MCF 10A (cell line): ENCODE data around the gene TNFAIP8L2. TPM values are rescaled to one million over a fixed set of nuclear protein-coding genes. Genes with fewer than 3 reads are reported as not detected.
"Not testable (repeated sequence)": the region's sequence is repeated elsewhere in the genome, so short reads cannot be mapped to it uniquely, and the experiment has no call there.

Source experiments
- BruUV-seq: library from RNA; stranded (reverse); fragments of 400-500 nt; replicated peaks from 2 replicates; lab custom pipeline; 2021; lab: Mats Ljungman, UMichigan
- CTCF ChIA-PET: fragments of 300-600 bp; sonication (Branson Sonifier 250); formaldehyde crosslinking; extraction: SDS; loops from one replicate; lab custom pipeline; 2021; ENCODE audit warnings: antibody characterized with exemption, inconsistent platforms; lab: Yijun Ruan, JAX
- POLR2A ChIA-PET: fragments of 300-600, 350-650 bp; sonication (Branson Sonifier 250); formaldehyde crosslinking; extraction: SDS; loops from one replicate; lab custom pipeline; 2020; ENCODE audit warnings: antibody characterized with exemption, inconsistent platforms; lab: Yijun Ruan, JAX
- DNase-seq: peaks from one replicate; pipeline ENCODE4 v3.0.0-alpha.2; 2018; ENCODE audit not compliant: unreplicated experiment
- H3K27ac Mint-ChIP-seq: one replicate; pipeline ENCODE4 v1.8.0; 2022; ENCODE audit warnings: mild to moderate bottlenecking, low read depth, mixed read lengths; ENCODE audit not compliant: unreplicated experiment
- H3K27me3 Mint-ChIP-seq: one replicate; pipeline ENCODE4 v1.8.0; 2022; ENCODE audit warnings: mixed read lengths; ENCODE audit not compliant: insufficient read depth, unreplicated experiment
- H3K36me3 Mint-ChIP-seq: one replicate; pipeline ENCODE4 v1.8.0; 2022; ENCODE audit warnings: mild to moderate bottlenecking, moderate library complexity, mixed read lengths; ENCODE audit not compliant: insufficient read depth, unreplicated experiment
- H3K4me1 Mint-ChIP-seq: one replicate; pipeline ENCODE4 v1.8.0; 2022; ENCODE audit warnings: mixed read lengths; ENCODE audit not compliant: insufficient read depth, unreplicated experiment
- H3K4me3 Mint-ChIP-seq: one replicate; pipeline ENCODE4 v1.8.0; 2022; ENCODE audit warnings: mild to moderate bottlenecking, moderate library complexity, mixed read lengths; ENCODE audit not compliant: unreplicated experiment
- H3K9me3 Mint-ChIP-seq: one replicate; pipeline ENCODE4 v1.8.0; 2022; ENCODE audit warnings: mixed read lengths; ENCODE audit not compliant: unreplicated experiment
- CTCF ChIP-seq: fragments of 200-600 bp; IDR thresholded peaks from one replicate; pipeline ENCODE4 v1.8.0; 2022; ENCODE audit warnings: antibody characterized with exemption, mild to moderate bottlenecking; ENCODE audit not compliant: unreplicated experiment
- intact Hi-C: fragments of 100-400 bp; cut with micrococcal nuclease; formaldehyde crosslinking; loops from 2 replicates; pipeline ENCODE4 v1.14.1; 2022
- total RNA-seq: library from RNA; stranded (reverse); gene quantifications from 2 replicates; pipeline ENCODE4 v1.2.3, GENCODE V29; 2022

Gene TNFAIP8L2
- total RNA-seq, 1 experiment from 2014 or later = not detected

- ChIA-PET CTCF (interaction anchor here (0.7 to 6.8 kb wide), 3 partner anchors 27 to 224 kb away, joined by 3 to 70 read pairs (median 4); no protein-coding TSS in a partner anchor), POLR2A (interaction anchor here (0.9 to 12.4 kb wide), 4 partner anchors 45 to 201 kb away, joined by 3 to 153 read pairs (median 4); partner anchors contain the start of gene PSMD4)
- TF ChIP-seq CTCF = no peak
- Mint-ChIP-seq H3K27ac (peak overlapping the region; percentile 100), H3K4me3 (peak overlapping the region; percentile 93), H3K4me1 (peaks cover 32% of the 10 kb centered on the region), H3K27me3 (no peaks in the 10 kb centered on the region), H3K36me3 (peaks cover 21% of the 10 kb centered on the region), H3K9me3 (no peaks in the 10 kb centered on the region)
- BruUV-seq = no TSS peak
- intact Hi-C loops = loop anchor here (10.0 kb wide), 1 partner anchor 541 kb away; no protein-coding TSS in a partner anchor
- DNase-seq = no peak
Measured at GRCh38 chr1:151193856-151194255, 37.4 kb downstream of the TNFAIP8L2 start.

- POLR2A ChIA-PET = interaction anchor here (0.6 to 12.4 kb wide), 30 partner anchors 9 to 615 kb away, joined by 3 to 153 read pairs (median 4); partner anchors contain the start of genes LYSMD1, MCL1, MINDY1 and PI4KB
- not testable (repeated sequence) for H3K27me3 Mint-ChIP-seq, H3K9me3 Mint-ChIP-seq, BruUV-seq
- Mint-ChIP-seq H3K4me3 (peak overlapping the region; percentile 93), H3K4me1 (peaks cover 35% of the 10 kb centered on the region), H3K27ac (peak overlapping the region; percentile 100), H3K36me3 (peaks cover 23% of the 10 kb centered on the region)
- intact Hi-C loops = loop anchor here (5.0 to 10.0 kb wide), 2 partner anchors 132 to 540 kb away; partner anchors contain the start of gene PI4KB
- CTCF ChIA-PET = interaction anchor here (0.6 to 6.8 kb wide), 11 partner anchors 12 to 147 kb away, joined by 3 to 70 read pairs (median 4); partner anchors contain the start of genes PSMD4 and ZNF687
- peak; percentile 100 for DNase-seq
Measured at GRCh38 chr1:151194894-151195594, 38.6 kb downstream of the TNFAIP8L2 start.

GRCh38 chr1:151196292-151196800 is 39.9 kb downstream of the TNFAIP8L2 start:
- TF ChIP-seq CTCF = peak; percentile 57
- intact Hi-C loops = loop anchor here (1.0 to 10.0 kb wide), 7 partner anchors 55 to 640 kb away; partner anchors contain the start of genes PI4KB, PSMB4 and ZNF687
- POLR2A ChIA-PET = interaction anchor here (0.6 to 12.4 kb wide), 16 partner anchors 16 to 839 kb away, joined by 3 to 153 read pairs (median 5); partner anchors contain the start of genes LYSMD1, PI4KB, PSMD4 and SCNM1
- Mint-ChIP-seq H3K36me3 (peaks cover 17% of the 10 kb centered on the region), H3K4me1 (peaks cover 30% of the 10 kb centered on the region), H3K9me3 (no peaks in the 10 kb centered on the region), H3K27ac (peak overlapping the region; percentile 100), H3K27me3 (no peaks in the 10 kb centered on the region), H3K4me3 (peak overlapping the region; percentile 93)
- BruUV-seq = no TSS peak
- peak; percentile 95 for DNase-seq
- CTCF ChIA-PET = interaction anchor here (0.6 to 6.8 kb wide), 14 partner anchors 21 to 176 kb away, joined by 3 to 70 read pairs (median 4); partner anchors contain the start of genes PSMD4 and SELENBP1

GRCh38 chr1:151197863-151198253 is 41.4 kb downstream of the TNFAIP8L2 start:
- Mint-ChIP-seq H3K4me3 (peak overlapping the region; percentile 93), H3K4me1 (peaks cover 40% of the 10 kb centered on the region), H3K27me3 (no peaks in the 10 kb centered on the region), H3K9me3 (no peaks in the 10 kb centered on the region), H3K36me3 (peaks cover 29% of the 10 kb centered on the region), H3K27ac (peak overlapping the region; percentile 95)
- ChIA-PET CTCF (interaction anchor here (0.6 to 1.1 kb wide), 4 partner anchors 10 to 132 kb away, joined by 3 read pairs; no protein-coding TSS in a partner anchor), POLR2A (interaction anchor here (0.7 to 12.4 kb wide), 7 partner anchors 10 to 114 kb away, joined by 3 to 153 read pairs (median 4); partner anchors contain the start of genes PSMD4 and ZNF687)
- intact Hi-C loops = loop anchor here (2.0 to 10.0 kb wide), 3 partner anchors 129 to 639 kb away; partner anchors contain the start of gene PI4KB
- TF ChIP-seq CTCF = no peak
- DNase-seq = no peak
- BruUV-seq = no TSS peak
